GM12865 (cell line): ENCODE results near the gene SUGP2.

Source experiments
- DNase-seq: peaks from one replicate; pipeline ENCODE4 v3.0.0; 2010; ENCODE audit warnings: low read depth
- H3K4me3 ChIP-seq: 2 replicates; pipeline ENCODE4 v1.5.1; 2011; ENCODE audit warnings: mild to moderate bottlenecking, low read depth, low read length, control low read depth
- TF ChIP-seq, protein P1 (sequence below): IDR thresholded peaks from 2 replicates; pipeline ENCODE4 v1.5.1; 2011; ENCODE audit warnings: low read length, control low read depth, low read depth, inconsistent platforms; ENCODE audit not compliant: insufficient read depth; ENCODE audit errors: missing control alignments

Gene SUGP2

DNA sequence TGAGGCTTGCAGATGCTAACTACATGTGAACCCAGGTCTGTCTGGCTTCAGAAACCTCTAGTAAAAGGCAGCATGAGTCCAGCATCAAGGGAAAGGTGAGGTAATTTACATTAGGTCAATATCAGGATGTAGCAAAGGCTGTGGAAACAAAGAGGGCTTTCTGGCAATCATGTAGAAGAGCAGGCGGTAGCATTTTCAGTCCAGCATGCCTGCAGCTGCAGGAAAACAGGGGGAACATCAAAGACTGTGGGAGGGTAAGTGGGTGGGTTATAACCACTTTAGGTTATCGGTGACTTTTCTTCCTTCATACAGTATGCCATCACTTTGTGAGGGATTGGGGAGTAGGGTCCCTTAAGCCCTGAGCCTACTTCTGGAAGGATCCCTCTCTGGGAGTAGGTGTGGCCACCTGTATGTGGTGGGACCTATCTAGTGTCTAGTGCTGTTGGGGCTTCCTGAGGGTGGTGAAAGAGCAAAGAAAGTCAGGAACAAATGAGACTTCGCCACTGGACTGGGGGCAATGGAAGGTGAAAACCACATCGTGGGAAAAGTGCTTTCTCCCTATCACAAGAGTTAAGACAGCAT, 10.8 kb downstream of the SUGP2 start:
- TF ChIP-seq, protein P1, sequence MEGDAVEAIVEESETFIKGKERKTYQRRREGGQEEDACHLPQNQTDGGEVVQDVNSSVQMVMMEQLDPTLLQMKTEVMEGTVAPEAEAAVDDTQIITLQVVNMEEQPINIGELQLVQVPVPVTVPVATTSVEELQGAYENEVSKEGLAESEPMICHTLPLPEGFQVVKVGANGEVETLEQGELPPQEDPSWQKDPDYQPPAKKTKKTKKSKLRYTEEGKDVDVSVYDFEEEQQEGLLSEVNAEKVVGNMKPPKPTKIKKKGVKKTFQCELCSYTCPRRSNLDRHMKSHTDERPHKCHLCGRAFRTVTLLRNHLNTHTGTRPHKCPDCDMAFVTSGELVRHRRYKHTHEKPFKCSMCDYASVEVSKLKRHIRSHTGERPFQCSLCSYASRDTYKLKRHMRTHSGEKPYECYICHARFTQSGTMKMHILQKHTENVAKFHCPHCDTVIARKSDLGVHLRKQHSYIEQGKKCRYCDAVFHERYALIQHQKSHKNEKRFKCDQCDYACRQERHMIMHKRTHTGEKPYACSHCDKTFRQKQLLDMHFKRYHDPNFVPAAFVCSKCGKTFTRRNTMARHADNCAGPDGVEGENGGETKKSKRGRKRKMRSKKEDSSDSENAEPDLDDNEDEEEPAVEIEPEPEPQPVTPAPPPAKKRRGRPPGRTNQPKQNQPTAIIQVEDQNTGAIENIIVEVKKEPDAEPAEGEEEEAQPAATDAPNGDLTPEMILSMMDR = no peak
- H3K4me3 ChIP-seq = no peak overlapping the region
- no peak for DNase-seq

DNA sequence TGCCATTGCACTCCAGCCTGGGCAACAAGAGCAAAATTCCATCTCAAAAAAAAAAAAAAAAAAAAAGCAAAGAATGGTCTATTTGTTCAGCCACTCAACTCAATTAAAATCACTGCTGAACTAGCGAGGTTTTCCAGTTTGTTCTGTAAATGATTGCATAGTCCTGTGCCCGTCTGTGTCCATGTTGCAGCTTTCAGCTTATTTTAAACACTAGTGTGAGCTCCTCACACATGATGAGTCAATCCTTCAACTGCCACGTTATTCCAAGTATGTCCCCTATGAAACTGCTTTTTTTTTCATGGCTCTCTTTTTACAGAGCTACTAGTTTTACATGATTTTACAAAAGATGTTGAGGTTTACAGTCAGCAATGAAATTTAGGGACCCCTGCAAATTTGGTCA, 12.2 kb downstream of the SUGP2 start:
- TF ChIP-seq, protein P1 = no peak
- no peak overlapping the region for H3K4me3 ChIP-seq
- no peak for DNase-seq

DNA sequence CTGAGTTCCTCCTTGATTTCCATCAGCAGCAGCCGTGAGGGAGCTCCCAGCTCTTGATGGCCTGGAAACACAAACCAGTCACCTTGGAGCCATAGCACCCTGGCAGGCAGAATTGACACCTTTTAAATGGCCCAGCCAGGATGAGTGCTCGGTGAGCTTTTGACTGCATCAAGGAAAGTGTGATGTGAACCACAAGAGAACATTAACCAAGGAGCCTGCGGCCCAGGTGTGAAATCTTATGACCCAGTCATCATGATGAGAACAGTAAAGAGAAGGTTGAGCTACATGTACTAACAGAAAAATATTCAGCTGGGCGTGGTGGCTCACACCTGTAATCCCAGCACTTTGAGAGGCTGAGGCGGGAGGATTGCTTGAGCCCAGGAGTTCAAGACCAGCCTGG, 22.8 kb downstream of the SUGP2 start:
- H3K4me3 ChIP-seq = no peak overlapping the region
- no peak for DNase-seq
- TF ChIP-seq, protein P1 = no peak

DNA sequence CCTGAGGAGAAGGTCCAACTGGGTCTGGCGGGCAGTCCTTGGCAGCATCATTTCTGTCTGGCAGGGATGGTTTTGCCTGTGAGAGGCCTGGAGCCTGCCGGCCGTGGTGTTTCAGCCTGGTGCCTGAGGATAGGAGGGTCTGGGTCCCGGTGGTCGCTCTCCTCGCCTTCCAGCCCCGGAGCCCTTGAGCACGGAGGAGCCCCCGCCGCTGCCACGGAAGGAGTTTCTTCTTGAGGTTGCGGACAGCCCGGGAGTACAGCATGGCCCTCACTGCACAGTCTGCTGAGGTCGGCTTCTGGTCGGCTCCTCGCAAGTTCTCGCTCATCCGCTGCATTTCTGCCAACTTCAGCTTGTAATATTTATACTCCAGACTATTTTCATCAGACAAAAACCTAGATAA, 23.4 kb downstream of the SUGP2 start:
- TF ChIP-seq, protein P1 = no peak
- H3K4me3 ChIP-seq = no peak overlapping the region
- no peak for DNase-seq

DNA sequence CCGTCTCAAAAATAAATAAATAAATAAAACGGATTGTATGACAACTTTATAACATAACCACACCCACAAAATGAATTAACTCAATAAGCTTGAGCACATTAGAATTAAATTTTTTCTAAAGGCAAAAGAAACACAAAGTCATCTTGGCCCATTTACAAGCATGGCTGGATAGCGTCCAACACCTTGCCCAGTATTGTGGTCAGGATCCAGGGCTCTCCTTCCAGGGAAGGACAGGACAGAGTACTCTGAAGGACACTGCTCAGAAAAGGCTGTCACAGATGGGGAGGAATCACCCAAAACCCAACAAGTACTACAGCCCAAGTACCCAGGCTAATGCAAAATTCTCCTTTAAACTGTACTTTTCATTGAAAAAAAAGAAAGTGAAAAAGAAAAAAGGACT, 27.1 kb downstream of the SUGP2 start:
- H3K4me3 ChIP-seq = no peak overlapping the region
- TF ChIP-seq, protein P1 = no peak
- DNase-seq = no peak

DNA sequence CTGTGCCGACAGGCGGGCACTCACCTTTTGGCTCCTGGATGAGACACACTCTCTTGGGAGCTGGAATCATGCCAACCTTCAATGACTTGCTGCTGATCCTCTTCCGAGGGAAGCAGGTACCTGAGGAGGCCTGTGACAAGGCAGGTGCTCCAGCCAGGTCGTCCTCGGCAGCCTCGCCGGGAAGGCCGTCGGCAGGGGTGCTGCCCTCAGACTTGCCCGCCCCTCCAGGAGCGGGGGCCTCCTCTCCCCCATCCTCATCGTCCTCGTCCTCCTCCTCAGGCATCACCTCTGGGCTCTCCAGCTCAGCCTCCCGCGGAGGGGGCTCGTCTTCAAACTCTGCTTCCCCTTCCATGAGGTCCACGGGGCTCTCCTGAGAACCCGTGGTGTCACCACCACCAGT, 29.2 kb downstream of the SUGP2 start:
- DNase-seq = no peak
- TF ChIP-seq, protein P1 = no peak

DNA sequence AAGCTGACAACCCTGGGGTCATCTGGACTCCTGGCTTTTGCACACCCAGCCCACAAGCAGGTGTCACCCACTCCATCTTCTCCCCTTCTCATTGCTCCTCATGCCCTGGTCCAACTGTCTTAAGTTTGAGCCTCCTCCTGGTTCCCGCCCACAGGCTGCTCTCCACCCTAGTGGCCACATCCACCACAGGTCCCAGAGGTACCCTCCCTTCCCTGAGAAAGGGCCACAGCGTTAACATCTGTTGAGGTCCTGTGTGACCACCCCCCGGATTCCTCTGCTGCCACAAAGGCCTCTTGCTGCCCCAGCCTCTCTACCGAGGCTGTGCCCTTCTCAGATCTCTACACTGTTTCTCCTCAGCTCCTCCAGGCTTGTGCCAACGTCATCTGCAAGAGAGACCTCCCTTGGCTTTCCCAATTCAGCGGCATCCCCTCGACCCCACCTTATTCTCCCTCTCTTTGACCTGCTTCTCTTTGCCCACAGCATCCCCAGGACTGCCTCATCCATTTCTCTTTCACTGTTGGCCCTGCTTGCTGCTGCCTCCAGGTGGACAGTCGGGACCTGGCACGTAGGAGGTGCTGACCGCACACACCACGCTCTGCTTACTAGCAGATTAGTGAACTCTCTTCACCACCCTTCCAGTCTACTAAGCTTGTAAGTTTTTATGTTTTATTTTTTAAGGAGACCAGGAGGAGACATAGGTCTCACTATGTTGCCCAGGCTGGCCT, 33.3 kb downstream of the SUGP2 start:
- no peak for DNase-seq
- H3K4me3 ChIP-seq = no peak overlapping the region
- TF ChIP-seq, protein P1 = no peak

More for the DNA sequence above, 29.2 kb downstream of the SUGP2 start:
- H3K4me3 ChIP-seq = no peak overlapping the region
